ENCODE results near the gene CDH13.

Gene CDH13

GRCh38 chr16:83746611-83747010, 1119.8 kb downstream of the CDH13 start:
- DNase-seq = no peak
- Histone ChIP-seq H3K79me2 (ENCODE audit: insufficient read depth, low read length) (no peaks in the 10 kb centered on the region), H3K27ac (ENCODE audit: low read length) (no peak overlapping the region), H3K4me3 (ENCODE audit: low read depth in 1 of 2, low read length in 2 of 2) (no peak overlapping the region), H3K27me3 (ENCODE audit: insufficient read depth, low read length, poor library complexity) (no peaks in the 10 kb centered on the region), H4K20me1 (ENCODE audit: insufficient read depth, low read length) (no peaks in the 10 kb centered on the region), H3K9ac (ENCODE audit: low read depth, low read length) (no peak overlapping the region), H3K9me3 (ENCODE audit: insufficient read depth, low read length, severe bottlenecking) (no peaks in the 10 kb centered on the region), H3K36me3 (ENCODE audit: insufficient read depth, low read length) (no peaks in the 10 kb centered on the region), H2AFZ (ENCODE audit: low read depth, low read length) (no peak overlapping the region), H3K4me1 (ENCODE audit: insufficient read depth, low read length) (no peaks in the 10 kb centered on the region), H3K4me2 (ENCODE audit: insufficient read depth, low read length) (no peak overlapping the region)
- TF ChIP-seq CTCF (IDR thresholded peaks at IDR 0.05; ENCODE audit: borderline replicate concordance, extremely low read depth, low read length, poor library complexity, severe bottlenecking) = no peak
- no peak for TF ChIP-seq EZH2 (IDR thresholded peaks at IDR 0.05; ENCODE audit: borderline replicate concordance, low read depth, low read length, severe bottlenecking)
- no peak for ATAC-seq (ENCODE audit: insufficient read depth, low read depth)

GRCh38 chr16:83747936-83748335, 1121.2 kb downstream of the CDH13 start:
- no peaks in the 10 kb centered on the region for H3K27me3 ChIP-seq (ENCODE audit: insufficient read depth, low read length, poor library complexity)
- no peak for ATAC-seq (ENCODE audit: insufficient read depth, low read depth)

GRCh38 chr16:83755391-83755790, 1128.6 kb downstream of the CDH13 start:
- H4K20me1 ChIP-seq (ENCODE audit: insufficient read depth, low read length) = no peaks in the 10 kb centered on the region
- H2AFZ ChIP-seq (ENCODE audit: low read depth, low read length) = no peak overlapping the region
- H3K27ac ChIP-seq (ENCODE audit: low read length) = no peak overlapping the region
- H3K9me3 ChIP-seq (ENCODE audit: insufficient read depth, low read length, severe bottlenecking) = peaks cover 2% of the 10 kb centered on the region
- no peak overlapping the region for H3K4me3 ChIP-seq (ENCODE audit: low read depth in 1 of 2, low read length in 2 of 2)
- no peak for ATAC-seq (ENCODE audit: insufficient read depth, low read depth)
- H3K4me2 ChIP-seq (ENCODE audit: insufficient read depth, low read length) = no peak overlapping the region
- TF ChIP-seq EZH2 (IDR thresholded peaks at IDR 0.05; ENCODE audit: borderline replicate concordance, low read depth, low read length, severe bottlenecking) (no peak), CTCF (IDR thresholded peaks at IDR 0.05; ENCODE audit: borderline replicate concordance, extremely low read depth, low read length, poor library complexity, severe bottlenecking) (no peak)
- H3K4me1 ChIP-seq (ENCODE audit: insufficient read depth, low read length) = no peaks in the 10 kb centered on the region
- no peak overlapping the region for H3K9ac ChIP-seq (ENCODE audit: low read depth, low read length)
- DNase-seq = no peak
- H3K36me3 ChIP-seq (ENCODE audit: insufficient read depth, low read length) = no peaks in the 10 kb centered on the region
- H3K27me3 ChIP-seq (ENCODE audit: insufficient read depth, low read length, poor library complexity) = no peaks in the 10 kb centered on the region
- H3K79me2 ChIP-seq (ENCODE audit: insufficient read depth, low read length) = no peaks in the 10 kb centered on the region

More at GRCh38 chr16:83747936-83748335, 1121.2 kb downstream of the CDH13 start:
- no peak overlapping the region for H3K4me3 ChIP-seq (ENCODE audit: low read depth in 1 of 2, low read length in 2 of 2)
- H3K36me3 ChIP-seq (ENCODE audit: insufficient read depth, low read length) = no peaks in the 10 kb centered on the region
- H3K27ac ChIP-seq (ENCODE audit: low read length) = no peak overlapping the region
- DNase-seq = no peak
- H3K9me3 ChIP-seq (ENCODE audit: insufficient read depth, low read length, severe bottlenecking) = no peaks in the 10 kb centered on the region
- H3K79me2 ChIP-seq (ENCODE audit: insufficient read depth, low read length) = no peaks in the 10 kb centered on the region
- H3K4me1 ChIP-seq (ENCODE audit: insufficient read depth, low read length) = no peaks in the 10 kb centered on the region
- no peak overlapping the region for H3K9ac ChIP-seq (ENCODE audit: low read depth, low read length)
- no peak overlapping the region for H3K4me2 ChIP-seq (ENCODE audit: insufficient read depth, low read length)
- no peak for TF ChIP-seq CTCF (IDR thresholded peaks at IDR 0.05; ENCODE audit: borderline replicate concordance, extremely low read depth, low read length, poor library complexity, severe bottlenecking)
- TF ChIP-seq EZH2 (IDR thresholded peaks at IDR 0.05; ENCODE audit: borderline replicate concordance, low read depth, low read length, severe bottlenecking) = no peak
- no peak overlapping the region for H2AFZ ChIP-seq (ENCODE audit: low read depth, low read length)
- no peaks in the 10 kb centered on the region for H4K20me1 ChIP-seq (ENCODE audit: insufficient read depth, low read length)
